H1 (cell line): ENCODE data around the gene RPUSD1. TPM values are rescaled to one million over a fixed set of nuclear protein-coding genes. Genes with fewer than 3 reads are reported as not detected.
"Not testable (repeated sequence)": the region's sequence is repeated elsewhere in the genome, so short reads cannot be mapped to it uniquely, and the experiment has no call there.

Experiments
- CTCF ChIA-PET: fragments of 300-600 bp; sonication (Branson Sonifier 250); formaldehyde crosslinking; loops from one replicate; lab custom pipeline; 2021; ENCODE audit not compliant: partially characterized antibody; lab: Charles Lee
- POLR2A ChIA-PET: fragments of 300-600 bp; sonication (Branson Sonifier 250); formaldehyde crosslinking; loops from one replicate; lab custom pipeline; 2021; ENCODE audit warnings: inconsistent platforms; ENCODE audit not compliant: partially characterized antibody; lab: Charles Lee
- DNase-seq, 2 experiments: peaks; one replicate each; pipeline versions ENCODE4 v3.0.0 to v3.0.0-alpha.2; 2010 to 2022; ENCODE audit warnings: low spot score in 2 of 2, low read depth in 1 of 2, mixed read lengths in 1 of 2
- FAIRE-seq: peaks from 2 replicates; lab custom pipeline; 2011; peaks lifted over from hg19 to GRCh38; lab: Jason Lieb, UNC
- H2AFZ ChIP-seq: 2 replicates; pipeline ENCODE4 v1.8.1; 2012; ENCODE audit warnings: low read length, inconsistent platforms
- H2AK5ac ChIP-seq: 2 replicates; pipeline ENCODE4 v1.6.1; 2013; ENCODE audit warnings: low read depth, low read length
- H2BK120ac ChIP-seq: replicated peaks from 2 replicates; pipeline ENCODE3; 2013; ENCODE audit warnings: low read depth, low read length, inconsistent platforms
- H2BK12ac ChIP-seq: 2 replicates; pipeline ENCODE4 v1.6.1; 2013; ENCODE audit warnings: low read depth, low read length
- H2BK15ac ChIP-seq: 2 replicates; pipeline ENCODE4 v1.6.1; 2013; ENCODE audit warnings: low read length
- H2BK20ac ChIP-seq: 2 replicates; pipeline ENCODE4 v1.6.1; 2013; ENCODE audit warnings: low read length
- H2BK5ac ChIP-seq: 2 replicates; pipeline ENCODE4 v1.6.1; 2013; ENCODE audit warnings: low read depth, low read length
- H3K14ac ChIP-seq: 2 replicates; pipeline ENCODE4 v1.6.1; 2013; ENCODE audit warnings: inconsistent platforms; ENCODE audit not compliant: insufficient read length
- H3K18ac ChIP-seq: 2 replicates; pipeline ENCODE4 v1.6.1; 2013; ENCODE audit warnings: low read length; ENCODE audit errors: extremely low read depth
- H3K23ac ChIP-seq: 2 replicates; pipeline ENCODE4 v1.6.1; 2013; ENCODE audit warnings: inconsistent platforms; ENCODE audit not compliant: insufficient read length
- H3K23me2 ChIP-seq: 2 replicates; pipeline ENCODE4 v1.6.1; 2013; ENCODE audit warnings: low read depth, low read length
- H3K27ac ChIP-seq: 2 replicates; pipeline ENCODE4 v1.6.1; 2011; ENCODE audit warnings: low read depth, low read length, inconsistent platforms
- H3K27me3 ChIP-seq, 4 experiments: replicated peaks in 1 of 4; 1 replicate in 1 of 4; 2 replicates in 3 of 4; pipeline versions ENCODE4 v1.6.1 to v1.8.1; 2011 to 2013; ENCODE audit warnings: low read length in 3 of 4, mild to moderate bottlenecking in 3 of 4, inconsistent platforms in 2 of 4, mixed read lengths in 2 of 4, moderate library complexity in 1 of 4; ENCODE audit not compliant: control insufficient read depth in 3 of 4, insufficient read depth in 3 of 4; ENCODE audit errors: extremely low read depth in 1 of 4
- H3K36me3 ChIP-seq, 4 experiments: 2 replicates each; pipeline versions ENCODE4 v1.6.1 to v1.8.1; 2011 to 2013; ENCODE audit warnings: mild to moderate bottlenecking in 4 of 4, low read length in 3 of 4, moderate library complexity in 2 of 4, control low read depth in 1 of 4, inconsistent platforms in 1 of 4; ENCODE audit not compliant: insufficient read depth in 4 of 4, control insufficient read depth in 2 of 4
- H3K4ac ChIP-seq: replicated peaks from 2 replicates; pipeline ENCODE3; 2013; ENCODE audit warnings: low read length, low read depth, mixed read lengths, inconsistent platforms; ENCODE audit not compliant: insufficient read length
- H3K4me1 ChIP-seq, 4 experiments: replicated peaks in 1 of 4; 1 replicate in 1 of 4; 2 replicates in 3 of 4; pipeline versions ENCODE4 v1.6.1 to v1.8.1; 2011 to 2013; ENCODE audit warnings: low read length in 3 of 4, inconsistent platforms in 2 of 4, mixed read lengths in 1 of 4; ENCODE audit not compliant: insufficient read depth in 4 of 4, control insufficient read depth in 3 of 4
- H3K4me2 ChIP-seq, 2 experiments: 2 replicates each; pipeline versions ENCODE4 v1.6.1 to v1.8.1; 2011 to 2013; ENCODE audit warnings: low read depth in 2 of 2, low read length in 2 of 2, control low read depth in 1 of 2, inconsistent platforms in 1 of 2, mild to moderate bottlenecking in 1 of 2; ENCODE audit not compliant: insufficient read depth in 1 of 2
- H3K4me3 ChIP-seq, 4 experiments: fragments of 200-600, 300-600 bp in 1 of 4; sonication (generic), shearing (Covaris generic), sonication (Bioruptor Twin) in 1 of 4; 2 replicates each; pipeline versions ENCODE4 v1.5.1 to v1.8.1; 2011 to 2016; ENCODE audit warnings: low read length in 4 of 4, low read depth in 3 of 4, control low read depth in 2 of 4, inconsistent platforms in 2 of 4, mild to moderate bottlenecking in 2 of 4, mixed read lengths in 1 of 4, moderate library complexity in 1 of 4; ENCODE audit not compliant: insufficient read depth in 2 of 4; ENCODE audit errors: extremely low read depth in 1 of 4
- H3K56ac ChIP-seq: replicated peaks from 2 replicates; pipeline ENCODE3; 2013; ENCODE audit warnings: low read depth, mild to moderate bottlenecking, mixed read lengths, low read length, inconsistent platforms; ENCODE audit not compliant: insufficient read length
- H3K79me1 ChIP-seq: 2 replicates; pipeline ENCODE4 v1.6.1; 2013; ENCODE audit warnings: low read depth, low read length, control low read depth
- H3K79me2 ChIP-seq, 2 experiments: 2 replicates each; pipeline versions ENCODE4 v1.6.1 to v1.8.1; 2012 to 2013; ENCODE audit warnings: low read length in 2 of 2, mild to moderate bottlenecking in 2 of 2, inconsistent platforms in 1 of 2; ENCODE audit not compliant: insufficient read depth in 2 of 2, control insufficient read depth in 1 of 2
- H3K9ac ChIP-seq, 4 experiments: replicated peaks in 1 of 4; 1 replicate in 1 of 4; 2 replicates in 3 of 4; pipeline versions ENCODE4 v1.6.1 to v1.8.1; 2011 to 2013; ENCODE audit warnings: low read depth in 3 of 4, low read length in 3 of 4, control low read depth in 2 of 4, mild to moderate bottlenecking in 2 of 4, moderate library complexity in 2 of 4, inconsistent platforms in 1 of 4; ENCODE audit errors: extremely low read depth in 1 of 4
- H3K9me3 ChIP-seq, 2 experiments: 2 replicates each; pipeline versions ENCODE4 v1.6.1 to v1.8.1; 2012 to 2013; ENCODE audit warnings: mild to moderate bottlenecking in 2 of 2, moderate library complexity in 2 of 2, control low read depth in 1 of 2, inconsistent platforms in 1 of 2, low read depth in 1 of 2, low read length in 1 of 2, mixed read lengths in 1 of 2; ENCODE audit not compliant: insufficient read depth in 2 of 2
- H4K20me1 ChIP-seq, 2 experiments: replicated peaks in 1 of 2; 2 replicates each; pipeline versions ENCODE3 to v1.8.1; 2011 to 2013; ENCODE audit warnings: inconsistent platforms in 2 of 2, low read length in 2 of 2, mild to moderate bottlenecking in 1 of 2; ENCODE audit not compliant: insufficient read depth in 2 of 2, control insufficient read depth in 1 of 2
- H4K5ac ChIP-seq: 2 replicates; pipeline ENCODE4 v1.6.1; 2013; ENCODE audit warnings: low read length, low read depth, mixed read lengths, inconsistent platforms; ENCODE audit not compliant: insufficient read length
- H4K8ac ChIP-seq: 2 replicates; pipeline ENCODE4 v1.8.0; 2013; ENCODE audit warnings: mild to moderate bottlenecking, moderate library complexity, low read length, inconsistent platforms; ENCODE audit not compliant: insufficient read depth; ENCODE audit errors: extremely low read depth
- H4K91ac ChIP-seq: replicated peaks from 2 replicates; pipeline ENCODE3; 2013; ENCODE audit warnings: low read length, mixed read lengths, inconsistent platforms; ENCODE audit not compliant: insufficient read length
- WGBS, 2 experiments: shearing (Covaris generic) in 1 of 2; methylation state at CpG; one replicate each; pipeline versions ENCODE4 v1.1.6 to v1.1.7; 2013 to 2015; ENCODE audit warnings: low lambda C conversion rate in 2 of 2, mixed read lengths in 2 of 2, inconsistent platforms in 1 of 2, low coverage in 1 of 2, missing lambda C conversion rate in 1 of 2; ENCODE audit not compliant: insufficient replicate concordance in 2 of 2, insufficient coverage in 1 of 2, insufficient read length in 1 of 2; ENCODE audit errors: extremely low coverage in 1 of 2, missing lambda C conversion rate in 1 of 2; 5-methylcytosine and 5-hydroxymethylcytosine counted together
- polyA plus RNA-seq, 7 experiments: library from polyadenylated mRNA; depleted of rRNA in 3 of 7; stranded (reverse) in 5 of 7; unstranded in 2 of 7; fragments of >200 nt in 5 of 7; fragments of 200-250 nt in 2 of 7; gene quantifications; 1 replicate in 5 of 7; 2 replicates in 1 of 7; 4 replicates in 1 of 7; pipeline versions ENCODE4 v1.2.1 to v1.2.3, GENCODE V29; 2011 to 2013; ENCODE audit warnings: missing spikeins in 2 of 7, mixed read lengths in 2 of 7
- total RNA-seq: library from RNA; stranded (reverse); fragmentation: NEBNext Ultra II Directional; extraction: Animal tissue kit (Norgen Biotek cat#: 25700); gene quantifications from 2 replicates; pipeline ENCODE4 v1.2.1, GENCODE V29; 2021

The RPUSD1 gene
- total and polyA plus RNA-seq, 2 of the 8 experiments (the other 6 are each of a cell fraction or from before 2014, with no cell fraction given) = 32.2 to 61.8 TPM

DNA sequence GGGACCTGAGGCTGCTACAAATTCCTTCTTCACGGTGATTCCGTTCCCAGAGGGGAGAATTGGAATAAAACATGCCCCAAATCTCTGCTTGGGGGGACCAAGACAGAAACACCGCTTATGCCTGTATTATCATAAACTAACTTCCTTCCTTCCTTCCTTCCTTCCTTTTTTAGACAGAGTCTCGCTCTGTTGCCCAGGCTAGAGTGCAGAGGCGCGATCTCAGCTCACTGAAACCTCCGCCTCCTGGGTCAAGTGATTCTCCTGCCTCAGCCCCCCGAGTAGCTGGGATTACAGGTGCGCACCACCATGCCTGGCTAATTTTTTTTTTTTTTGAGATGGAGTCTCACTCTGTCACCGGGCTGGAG, 31.8 kb upstream of the RPUSD1 start:
- H4K5ac ChIP-seq, H2BK20ac ChIP-seq, H2AK5ac ChIP-seq, DNase-seq, H3K4me1 ChIP-seq, H3K56ac ChIP-seq, H2BK12ac ChIP-seq, H3K14ac ChIP-seq, H3K79me2 ChIP-seq, H3K18ac ChIP-seq, H3K23ac ChIP-seq, H2AFZ ChIP-seq, H3K4ac ChIP-seq, POLR2A ChIA-PET, H3K36me3 ChIP-seq, H3K27me3 ChIP-seq, H2BK15ac ChIP-seq, H3K9ac ChIP-seq, FAIRE-seq, H3K4me2 ChIP-seq, H4K91ac ChIP-seq, H4K20me1 ChIP-seq, H3K27ac ChIP-seq, H3K4me3 ChIP-seq, H2BK5ac ChIP-seq, H3K23me2 ChIP-seq, H2BK120ac ChIP-seq, H3K79me1 ChIP-seq, H4K8ac ChIP-seq: not testable (repeated sequence)
- 93% methylated on average over 8 of the region's 10 CpGs; no CpG with 5 or more reads in 1 of the 2 experiments for WGBS, 2 experiments
- peaks cover 4 to 16% of the 10 kb centered on the region in 2 experiments; a peak in 3 of 4 replicates for H3K9me3 ChIP-seq
- CTCF ChIA-PET = interaction anchor here (0.9 to 1.1 kb wide), 2 partner anchors 58 to 235 kb away, joined by 3 read pairs; no protein-coding TSS in a partner anchor
